Measurements from ENCODE around the gene FYCO1.

FYCO1 gene

DNA sequence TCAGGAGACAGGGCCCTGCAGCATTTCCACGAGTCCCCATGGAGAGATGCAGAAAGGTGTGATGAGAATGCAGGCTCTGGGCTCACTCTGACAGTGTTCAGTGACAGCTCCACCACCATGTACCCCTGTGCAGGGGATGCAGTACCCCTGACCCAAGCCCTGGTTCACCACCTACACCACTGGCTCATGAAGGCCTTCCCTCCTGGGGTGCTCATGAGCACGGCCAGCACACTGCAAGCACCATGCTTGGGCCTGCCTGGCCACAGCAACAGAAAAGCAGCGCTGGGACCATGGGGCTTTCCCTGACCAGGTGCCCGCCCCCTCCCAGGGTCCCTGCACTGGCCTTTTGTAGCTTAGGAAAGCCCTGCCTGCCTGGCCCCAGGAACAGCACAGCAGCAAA lies 46.2 kb downstream of the FYCO1 start:
- Histone ChIP-seq H3K36me3 (peaks cover 89 to 100% (median 95%) of the 10 kb centered on the region in 11 experiments), H3K4me3 (no peak overlapping the region), H3K4me2 (no peak overlapping the region), H3K9me3 (replicated peaks in 1 of 11) (no peaks in the 10 kb centered on the region), H4K20me1 (no peaks in the 10 kb centered on the region; a peak in 1 of 22 replicates), H3K27me3 (no peaks in the 10 kb centered on the region), H3K4me1 (no peaks in the 10 kb centered on the region), H3K9ac (no peak overlapping the region), H3K27ac (no peak overlapping the region)
- no peak for TF ChIP-seq Cebpa-rat (IDR thresholded peaks at IDR 0.05)

DNA sequence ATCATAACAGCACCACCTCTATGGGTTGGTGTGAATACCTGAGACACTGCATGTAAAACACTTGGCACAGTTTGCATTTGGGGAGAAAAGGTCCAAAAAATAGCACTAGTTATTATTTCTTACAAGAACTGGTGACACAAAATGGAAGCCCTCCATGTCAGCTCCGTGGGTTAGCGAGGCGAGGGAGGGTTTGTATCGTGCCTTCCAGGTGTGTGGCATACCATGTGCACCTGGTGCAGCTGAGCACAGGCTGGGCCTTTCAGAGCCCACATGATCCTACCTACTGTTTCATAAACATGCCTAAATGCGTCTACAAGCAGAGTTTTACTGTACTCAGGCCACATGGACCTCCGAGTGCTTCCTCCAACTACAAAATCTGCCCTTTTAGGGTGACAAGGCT lies 46.7 kb downstream of the FYCO1 start:
- H3K9ac ChIP-seq, result no peak overlapping the region
- 0 out of 20 replicates have a peak, but pooled peaks cover 0 to 2% (median 0%) of the 10 kb centered on the region in 10 experiments for H3K4me1 ChIP-seq
- H3K9me3 ChIP-seq (replicated peaks in 1 of 11), result no peaks in the 10 kb centered on the region
- H3K27me3 ChIP-seq, result no peaks in the 10 kb centered on the region
- peaks cover 84 to 95% (median 90%) of the 10 kb centered on the region in 11 experiments for H3K36me3 ChIP-seq
- TF ChIP-seq Cebpa-rat (IDR thresholded peaks at IDR 0.05), result no peak
- H4K20me1 ChIP-seq, result no peaks in the 10 kb centered on the region; a peak in 1 of 22 replicates
- H3K27ac ChIP-seq, result no peak overlapping the region
- H3K4me3 ChIP-seq, result no peak overlapping the region
- H3K4me2 ChIP-seq, result no peak overlapping the region

DNA sequence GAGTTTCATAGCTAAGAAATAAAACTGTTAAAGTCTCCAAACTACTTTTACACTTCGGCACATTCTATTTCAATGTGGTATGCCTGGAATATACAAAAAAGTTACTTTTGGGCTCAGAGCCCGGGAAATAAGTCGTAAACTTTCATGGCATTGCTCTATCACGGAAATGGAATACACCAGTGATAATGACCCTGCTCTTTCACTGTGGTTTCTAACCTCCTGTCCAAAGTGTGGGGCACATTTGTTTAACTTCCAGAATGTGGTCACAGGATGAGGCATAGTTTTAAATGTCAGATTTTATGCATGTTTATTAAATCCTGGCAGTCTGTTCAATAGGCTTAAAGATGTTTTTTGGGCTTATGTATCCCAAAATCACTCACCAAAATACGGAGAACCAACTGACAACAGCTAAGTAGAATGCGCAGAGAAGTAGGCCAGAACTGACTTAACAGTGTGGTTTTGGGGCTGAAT lies 47.3 kb downstream of the FYCO1 start:
- H4K20me1 ChIP-seq, result no peaks in the 10 kb centered on the region; a peak in 1 of 22 replicates
- no peak overlapping the region for H3K27ac ChIP-seq
- no peak overlapping the region for H3K4me2 ChIP-seq
- no peak overlapping the region for H3K4me3 ChIP-seq
- no peaks in the 10 kb centered on the region for H3K27me3 ChIP-seq
- H3K9me3 ChIP-seq (replicated peaks in 1 of 11), result no peaks in the 10 kb centered on the region
- no peak for TF ChIP-seq Cebpa-rat (IDR thresholded peaks at IDR 0.05)
- no peak overlapping the region for H3K9ac ChIP-seq
- peaks cover 79 to 90% (median 85%) of the 10 kb centered on the region in 11 experiments for H3K36me3 ChIP-seq
- peaks cover 0 to 7% (median 0%) of the 10 kb centered on the region in 10 experiments; a peak in 6 of 20 replicates for H3K4me1 ChIP-seq

DNA sequence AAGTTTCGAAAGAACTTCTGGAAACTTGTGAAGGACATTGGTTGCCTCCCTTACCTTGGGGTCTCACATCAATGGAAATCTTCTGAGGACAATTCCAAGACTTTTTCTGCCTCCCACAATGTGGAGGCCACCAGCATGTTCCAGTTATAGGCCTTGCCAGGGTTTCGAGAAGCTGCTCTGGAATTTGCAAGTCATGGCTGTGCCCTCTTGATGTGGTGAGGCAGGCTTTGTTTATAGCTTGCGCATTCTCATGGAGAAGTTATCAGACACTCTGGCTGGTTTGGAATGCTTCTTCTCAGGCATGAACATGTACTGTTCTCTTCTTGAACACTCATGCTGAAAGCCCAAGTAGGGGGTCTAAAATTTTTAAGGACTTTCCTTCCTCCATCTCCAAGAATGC lies 48.3 kb downstream of the FYCO1 start:
- Histone ChIP-seq H3K27ac (peak overlapping the region in 1 of 11 experiments; percentile 11; a peak in 1 of 22 replicates), H3K9me3 (replicated peaks in 1 of 11) (no peaks in the 10 kb centered on the region), H3K4me1 (peaks cover 0 to 10% (median 0%) of the 10 kb centered on the region in 10 experiments; a peak in 6 of 20 replicates), H3K4me3 (no peak overlapping the region), H3K27me3 (no peaks in the 10 kb centered on the region), H3K36me3 (peaks cover 71 to 86% (median 77%) of the 10 kb centered on the region in 11 experiments), H3K4me2 (no peak overlapping the region; a peak in 1 of 22 replicates), H4K20me1 (no peaks in the 10 kb centered on the region; a peak in 1 of 22 replicates), H3K9ac (no peak overlapping the region)
- TF ChIP-seq Cebpa-rat (IDR thresholded peaks at IDR 0.05), result no peak

DNA sequence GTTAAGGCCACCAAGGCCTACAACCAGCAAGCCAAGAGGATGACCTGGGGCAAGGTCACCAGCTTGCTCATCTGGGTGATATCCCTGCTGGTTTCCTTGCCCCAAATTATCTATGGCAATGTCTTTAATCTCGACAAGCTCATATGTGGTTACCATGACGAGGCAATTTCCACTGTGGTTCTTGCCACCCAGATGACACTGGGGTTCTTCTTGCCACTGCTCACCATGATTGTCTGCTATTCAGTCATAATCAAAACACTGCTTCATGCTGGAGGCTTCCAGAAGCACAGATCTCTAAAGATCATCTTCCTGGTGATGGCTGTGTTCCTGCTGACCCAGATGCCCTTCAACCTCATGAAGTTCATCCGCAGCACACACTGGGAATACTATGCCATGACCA lies 48.7 kb downstream of the FYCO1 start:
- Histone ChIP-seq H3K4me2 (no peak overlapping the region), H3K4me3 (no peak overlapping the region), H3K4me1 (peaks cover 0 to 10% (median 0%) of the 10 kb centered on the region in 10 experiments; a peak in 6 of 20 replicates), H3K9ac (no peak overlapping the region), H3K36me3 (peaks cover 66 to 86% (median 75%) of the 10 kb centered on the region in 11 experiments), H4K20me1 (no peaks in the 10 kb centered on the region; a peak in 1 of 22 replicates), H3K27me3 (no peaks in the 10 kb centered on the region), H3K27ac (peak overlapping the region in 1 of 11 experiments; percentile 11; a peak in 1 of 22 replicates), H3K9me3 (replicated peaks in 1 of 11) (no peaks in the 10 kb centered on the region)
- TF ChIP-seq Cebpa-rat (IDR thresholded peaks at IDR 0.05), result no peak

DNA sequence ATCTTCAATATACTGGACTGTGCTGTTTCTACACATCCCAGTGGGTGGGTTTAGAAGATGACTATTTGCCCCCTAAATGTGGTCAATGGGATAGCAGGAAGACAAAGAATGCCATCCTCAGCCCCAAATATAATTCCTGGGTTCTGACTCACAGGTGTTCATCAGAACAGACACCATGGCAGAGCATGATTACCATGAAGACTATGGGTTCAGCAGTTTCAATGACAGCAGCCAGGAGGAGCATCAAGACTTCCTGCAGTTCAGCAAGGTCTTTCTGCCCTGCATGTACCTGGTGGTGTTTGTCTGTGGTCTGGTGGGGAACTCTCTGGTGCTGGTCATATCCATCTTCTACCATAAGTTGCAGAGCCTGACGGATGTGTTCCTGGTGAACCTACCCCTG lies 49.3 kb downstream of the FYCO1 start:
- H3K9ac ChIP-seq, result no peak overlapping the region
- no peak overlapping the region for H3K4me2 ChIP-seq
- peaks cover 0 to 10% (median 0%) of the 10 kb centered on the region in 10 experiments; a peak in 6 of 20 replicates for H3K4me1 ChIP-seq
- H3K9me3 ChIP-seq (replicated peaks in 1 of 11), result no peaks in the 10 kb centered on the region
- H3K36me3 ChIP-seq, result peaks cover 60 to 85% (median 69%) of the 10 kb centered on the region in 11 experiments
- no peaks in the 10 kb centered on the region for H3K27me3 ChIP-seq
- H4K20me1 ChIP-seq, result no peaks in the 10 kb centered on the region; a peak in 1 of 22 replicates
- H3K4me3 ChIP-seq, result no peak overlapping the region
- no peak overlapping the region for H3K27ac ChIP-seq
- no peak for TF ChIP-seq Cebpa-rat (IDR thresholded peaks at IDR 0.05)

DNA sequence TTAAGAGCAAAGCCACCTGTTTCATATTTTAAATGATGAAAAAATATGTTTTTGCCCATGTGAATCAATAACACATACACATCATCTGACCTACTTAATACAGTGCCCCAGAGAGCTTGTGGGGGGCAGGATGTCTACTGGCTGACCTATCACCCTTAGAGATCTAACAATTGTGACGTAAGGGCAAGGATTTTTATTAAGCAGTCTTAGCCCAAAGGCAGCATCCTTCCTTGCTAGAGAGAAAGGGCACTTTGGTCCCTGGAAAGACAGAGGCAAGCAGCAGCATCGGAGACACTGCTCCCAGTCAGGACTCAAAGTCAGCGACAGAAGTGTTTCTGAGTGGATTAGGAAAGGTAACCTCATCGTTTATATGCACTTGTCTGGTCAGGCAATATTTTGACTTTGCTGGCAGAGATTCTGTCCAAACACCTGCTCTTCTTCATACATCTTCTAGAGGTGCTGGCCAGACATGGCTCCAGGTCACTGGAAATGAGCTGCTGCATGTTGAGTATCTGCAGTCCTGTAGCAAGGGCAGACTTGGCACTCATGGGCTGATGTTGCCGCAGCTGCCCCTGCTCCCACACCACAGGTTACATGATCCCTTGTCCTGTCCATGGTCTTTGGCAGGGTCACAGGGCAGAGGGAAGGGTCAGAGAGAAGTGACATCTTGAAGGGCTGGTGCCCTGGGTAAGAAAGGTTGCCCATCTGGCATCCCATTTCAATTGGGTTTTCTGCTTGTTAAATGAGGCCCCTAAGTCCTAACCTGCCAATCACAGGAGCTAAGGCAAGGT lies 50.6 kb downstream of the FYCO1 start:
- Histone ChIP-seq H3K4me3 (no peak overlapping the region), H3K4me2 (no peak overlapping the region), H3K36me3 (peaks cover 47 to 72% (median 56%) of the 10 kb centered on the region in 11 experiments), H3K4me1 (peaks cover 0 to 10% (median 0%) of the 10 kb centered on the region in 10 experiments; a peak in 6 of 20 replicates), H3K9me3 (replicated peaks in 1 of 11) (peaks cover 0 to 5% (median 0%) of the 10 kb centered on the region in 11 experiments; a peak in 1 of 22 replicates), H3K27me3 (no peaks in the 10 kb centered on the region), H3K9ac (no peak overlapping the region), H3K27ac (no peak overlapping the region), H4K20me1 (no peaks in the 10 kb centered on the region; a peak in 1 of 22 replicates)
- TF ChIP-seq Cebpa-rat (IDR thresholded peaks at IDR 0.05), result no peak

DNA sequence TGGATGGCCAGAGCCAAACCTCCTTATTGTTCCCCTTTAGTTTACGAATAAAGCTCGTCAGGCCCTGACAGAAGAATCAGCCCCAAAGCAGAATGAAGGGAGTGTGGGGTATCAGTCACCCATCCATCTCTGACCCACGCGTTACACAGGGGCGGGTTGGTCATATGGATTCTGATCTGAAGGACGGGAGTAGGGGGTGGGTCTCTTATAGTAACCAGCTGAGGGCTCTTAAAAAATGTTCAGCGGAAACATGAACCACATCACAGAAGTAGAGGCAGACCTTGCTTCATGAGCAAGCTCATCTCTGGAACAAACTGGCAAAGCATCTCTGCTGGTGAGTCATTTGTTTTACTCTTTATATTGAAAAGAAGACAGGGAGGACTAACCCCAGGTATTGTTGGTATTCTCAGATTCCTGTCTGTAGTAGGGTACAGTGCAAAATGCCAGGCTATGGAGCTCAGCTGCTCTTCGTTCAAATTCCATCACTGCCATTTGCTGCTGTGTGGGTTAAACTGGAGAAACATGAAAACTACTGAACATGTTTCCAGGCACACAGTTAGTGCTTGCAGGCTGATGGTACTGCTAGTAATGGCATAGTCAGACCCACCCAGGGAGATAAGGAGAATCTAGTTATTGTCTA lies 52.3 kb downstream of the FYCO1 start, which contains the start of gene CXCR6:
CXCR6 (plus strand) TSS at position 258 of the 640 bp plus-strand sequence. CDS start 3,018 bp downstream, outside the sequence.
- Histone ChIP-seq H4K20me1 (no peaks in the 10 kb centered on the region; a peak in 1 of 22 replicates), H3K27ac (no peak within 1 kb of the TSS), H3K9ac (no peak within 1 kb of the TSS), H3K4me3 (no peak within 1 kb of the TSS), H3K4me2 (no peak within 1 kb of the TSS), H3K36me3 (peaks cover 30 to 55% (median 41%) of the 10 kb centered on the region in 11 experiments), H3K9me3 (replicated peaks in 1 of 11) (peaks cover 0 to 5% (median 0%) of the 10 kb centered on the region in 11 experiments; a peak in 1 of 22 replicates), H3K4me1 (peaks cover 0 to 11% (median 9%) of the 10 kb centered on the region in 10 experiments; a peak in 14 of 20 replicates), H3K27me3 (no peaks in the 10 kb centered on the region)
- no peak for TF ChIP-seq Cebpa-rat (IDR thresholded peaks at IDR 0.05)
